ELF-1 (cell line): ENCODE results near the gene DHRS3.

Experiments used
- DNase-seq: peaks from one replicate; pipeline ENCODE4 v3.0.0-alpha.2; 2016; ENCODE audit warnings: low read depth, low spot score

Gene DHRS3

DNA sequence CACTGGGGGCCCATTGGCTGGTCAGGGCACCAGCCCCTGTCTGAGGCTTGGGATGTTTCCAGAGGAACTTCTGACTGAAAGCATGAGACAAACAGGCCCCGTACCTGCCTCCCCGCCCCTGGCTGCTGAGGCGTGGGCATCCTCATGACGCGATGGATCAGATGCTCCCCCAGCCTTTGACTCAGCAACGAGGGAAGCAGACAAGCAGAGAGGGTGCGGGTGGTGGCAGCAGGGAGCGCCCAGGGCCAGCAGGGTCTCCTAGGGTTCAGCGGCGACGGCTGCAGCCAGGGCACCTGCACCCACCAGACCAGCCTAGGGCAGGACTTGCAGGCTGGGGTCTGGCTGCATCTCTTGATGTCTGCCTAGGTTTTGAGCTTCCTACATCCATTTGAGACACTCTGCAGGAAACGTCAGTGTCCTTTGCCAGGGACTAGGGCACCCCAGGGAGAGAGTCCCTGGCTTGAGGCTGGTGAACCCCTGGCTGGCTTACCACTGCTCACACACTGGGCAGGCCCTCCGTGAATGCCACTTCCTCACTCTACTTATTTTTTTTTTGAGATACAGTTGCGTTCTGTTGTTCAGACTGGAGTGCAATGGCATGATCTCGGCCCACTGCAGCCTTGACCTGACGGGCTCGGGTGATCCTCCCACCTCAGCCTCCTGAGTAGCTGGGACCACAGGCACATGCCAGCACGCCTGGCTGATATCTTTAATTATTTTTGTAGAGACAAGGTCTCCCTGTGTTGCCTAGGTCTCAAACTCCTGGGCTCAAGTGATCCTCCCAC is 63.3 kb downstream of the DHRS3 start:
- DNase-seq = no peak

DNA sequence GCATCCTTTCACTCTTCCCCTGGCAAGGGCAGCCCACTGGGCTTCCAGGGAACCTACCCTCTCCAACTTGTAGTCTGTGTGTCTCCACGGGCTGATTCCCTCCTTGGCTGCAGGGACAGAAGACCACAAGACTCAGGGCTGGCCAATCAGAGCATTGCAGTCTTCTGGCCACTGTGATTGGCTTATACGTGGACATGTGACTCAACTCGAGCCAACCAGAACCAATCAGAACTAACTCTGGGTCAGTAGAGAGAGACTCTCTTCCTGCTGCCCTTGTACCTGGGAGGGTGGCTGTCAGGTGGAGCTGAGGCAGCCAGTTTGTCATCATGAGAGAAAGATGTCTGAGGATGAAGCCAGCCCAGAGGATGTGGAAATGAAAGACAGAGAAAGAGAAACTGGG is 64.0 kb downstream of the DHRS3 start:
- peak; percentile 26 for DNase-seq

DNA sequence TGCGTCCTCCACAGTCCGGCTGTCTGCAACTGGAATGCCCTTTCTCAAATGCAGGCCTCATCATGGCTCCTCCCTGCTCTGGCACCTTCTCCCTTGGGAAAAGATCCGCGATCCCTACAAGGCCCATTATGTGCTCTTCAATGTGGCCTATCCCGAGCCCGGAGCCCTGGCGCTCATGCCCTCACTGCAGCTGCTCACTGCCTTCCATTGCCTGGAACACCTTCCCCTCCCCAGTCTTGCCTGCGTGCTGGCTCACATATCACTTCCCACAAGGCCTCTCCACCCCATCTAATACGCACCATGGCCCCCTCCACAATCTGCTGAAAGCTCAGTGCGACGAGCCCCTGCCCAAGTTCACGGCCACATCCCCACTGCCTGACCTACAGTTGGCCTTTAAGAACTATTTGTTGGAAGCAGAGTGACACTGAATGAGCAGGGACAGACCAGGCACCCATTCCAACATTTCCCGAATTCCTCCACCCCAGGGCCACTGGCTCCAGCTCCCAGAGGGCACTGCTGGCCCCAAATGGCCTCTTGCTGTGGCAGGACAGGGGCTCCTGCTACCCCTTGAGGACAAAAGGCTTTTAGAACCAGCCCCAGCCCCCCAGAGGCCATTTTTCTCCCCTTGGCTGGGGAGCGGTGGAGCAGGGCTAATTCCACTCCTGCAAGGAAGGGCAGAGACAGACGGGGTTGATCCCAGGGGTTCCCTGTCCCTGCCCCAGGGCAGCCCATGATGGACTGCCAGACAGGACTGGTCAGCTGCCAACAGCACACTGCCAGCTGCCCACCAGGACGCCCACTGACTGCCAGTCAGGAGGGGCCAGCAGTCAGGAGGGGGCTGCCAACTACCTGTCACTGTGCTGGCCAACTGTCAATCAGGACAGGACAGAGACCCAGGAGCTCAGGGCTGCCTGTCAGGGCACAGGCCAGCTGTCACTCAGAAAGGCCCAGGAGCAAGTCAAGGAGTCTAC is 64.8 kb downstream of the DHRS3 start:
- DNase-seq = peak; percentile 70

DNA sequence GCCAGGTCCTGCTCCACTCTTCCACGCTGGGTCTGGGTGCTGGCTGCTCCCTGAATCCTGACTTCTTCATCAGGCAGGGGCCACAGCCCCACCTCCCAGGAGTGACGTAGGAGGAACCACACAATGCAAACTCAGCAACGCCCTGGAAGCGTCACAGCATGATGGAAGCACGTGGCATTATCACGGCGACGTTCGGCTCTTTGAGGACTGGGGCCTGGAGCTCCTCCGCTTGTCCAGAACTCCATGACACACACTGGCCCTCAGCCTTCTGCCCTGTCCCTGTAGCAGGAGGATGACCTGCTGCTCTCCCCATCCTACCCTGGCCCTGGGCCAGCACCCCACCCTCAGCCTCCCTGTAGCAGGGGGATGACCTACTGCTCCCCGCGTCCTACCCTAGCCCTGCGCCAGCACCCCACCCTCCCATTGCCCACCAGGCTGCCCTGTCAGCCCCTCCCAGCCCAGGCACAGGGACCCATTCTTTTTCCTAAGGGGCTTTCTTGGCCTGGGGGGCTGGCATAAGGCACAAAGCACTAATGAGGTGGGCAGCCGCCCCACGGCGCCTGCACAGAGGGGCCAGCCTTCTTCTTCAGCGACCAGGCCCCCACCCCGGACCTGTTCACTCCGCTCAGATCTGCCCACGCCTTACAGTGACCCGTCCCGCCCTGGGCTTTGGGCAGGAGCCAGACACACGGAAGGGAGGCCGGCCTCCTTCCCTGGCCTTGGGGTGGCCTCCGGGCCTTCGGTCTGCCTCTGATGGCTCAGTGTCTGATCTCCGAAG is 65.7 kb downstream of the DHRS3 start:
- no peak for DNase-seq

DNA sequence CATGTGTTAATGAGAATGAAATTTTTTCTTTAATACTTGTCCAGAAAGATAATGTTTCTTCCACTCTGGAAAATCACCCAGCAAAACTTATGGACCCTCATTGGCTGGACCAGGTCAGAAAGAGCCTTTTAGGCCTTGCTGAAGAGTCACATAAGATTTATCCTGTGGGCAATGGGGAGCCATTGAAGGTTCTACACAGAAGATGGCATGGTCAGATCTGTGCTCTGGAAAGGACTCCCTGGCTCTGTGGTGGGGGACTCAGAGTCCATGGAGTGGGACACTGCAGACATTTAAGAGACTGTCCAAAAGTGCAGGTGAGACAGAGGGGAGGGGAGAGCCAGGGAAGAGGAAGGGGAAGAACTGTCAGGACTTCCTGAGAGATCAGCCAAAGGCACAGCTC is 66.4 kb downstream of the DHRS3 start:
- no peak for DNase-seq

DNA sequence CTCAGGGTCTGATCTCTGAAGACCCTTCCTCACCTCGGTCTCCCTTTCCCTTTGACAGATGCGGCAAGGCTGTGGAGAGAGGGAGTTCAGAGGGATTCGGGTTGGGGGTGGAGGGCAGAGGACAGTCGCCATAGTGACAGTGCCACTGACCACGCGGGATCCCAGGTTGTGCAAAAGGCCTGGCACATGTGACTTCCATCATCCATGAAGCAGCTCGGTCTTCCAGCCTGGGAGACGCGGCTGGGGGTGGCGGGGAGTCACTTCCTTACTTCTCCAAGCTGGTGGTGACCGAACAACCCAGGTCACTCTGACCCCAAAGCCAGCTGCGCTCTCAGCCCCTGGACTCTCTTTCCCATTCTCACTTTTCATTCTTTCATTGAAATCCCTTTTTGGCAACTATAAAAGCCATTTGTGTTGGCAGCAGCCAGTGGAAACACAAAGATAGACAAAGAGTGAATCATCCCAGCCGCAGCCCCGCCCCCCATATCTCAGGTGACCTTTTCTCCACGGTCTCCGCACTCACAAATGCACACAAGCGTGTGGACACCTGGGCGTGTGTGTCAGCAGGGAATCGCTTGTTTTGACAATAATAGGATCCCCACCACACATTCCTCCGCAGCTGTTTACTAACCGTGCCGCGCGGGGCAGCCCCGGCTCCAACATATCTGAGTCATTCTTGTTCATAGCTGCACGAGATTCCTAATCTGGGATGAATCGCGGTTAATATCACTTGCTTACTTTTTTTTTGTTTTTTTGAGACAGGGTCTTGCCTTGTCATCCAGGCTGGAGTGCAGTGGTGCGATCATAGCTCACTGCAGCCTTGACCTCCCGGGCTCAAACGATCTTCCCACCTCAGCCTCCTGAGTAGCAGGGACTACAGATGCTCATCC is 68.3 kb downstream of the DHRS3 start:
- DNase-seq = peak; percentile 53

DNA sequence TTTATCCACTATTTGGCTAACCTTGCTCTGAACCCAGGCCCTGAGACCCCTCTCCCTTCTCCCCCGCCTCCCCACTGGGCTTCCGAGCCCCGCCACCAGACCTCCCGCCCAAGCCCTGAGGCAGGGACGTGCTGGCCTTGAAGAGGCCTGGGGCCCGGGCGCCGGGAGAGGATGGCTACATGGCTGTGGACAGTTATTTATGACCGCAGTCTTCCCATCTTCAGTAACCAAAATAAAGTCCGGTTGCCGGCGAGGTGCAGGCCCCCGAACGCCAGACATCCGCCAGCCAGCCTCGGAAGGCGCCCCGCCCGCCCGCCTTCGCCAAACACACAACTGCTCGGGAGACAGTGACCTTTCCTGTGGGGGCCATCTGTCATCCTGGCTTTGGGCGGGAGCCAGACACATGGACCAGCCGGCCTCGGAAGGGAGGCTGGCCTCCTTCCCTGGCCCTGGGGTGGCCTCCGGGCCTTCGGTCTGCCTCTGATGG is 69.0 kb downstream of the DHRS3 start:
- DNase-seq = peak; percentile 66

DNA sequence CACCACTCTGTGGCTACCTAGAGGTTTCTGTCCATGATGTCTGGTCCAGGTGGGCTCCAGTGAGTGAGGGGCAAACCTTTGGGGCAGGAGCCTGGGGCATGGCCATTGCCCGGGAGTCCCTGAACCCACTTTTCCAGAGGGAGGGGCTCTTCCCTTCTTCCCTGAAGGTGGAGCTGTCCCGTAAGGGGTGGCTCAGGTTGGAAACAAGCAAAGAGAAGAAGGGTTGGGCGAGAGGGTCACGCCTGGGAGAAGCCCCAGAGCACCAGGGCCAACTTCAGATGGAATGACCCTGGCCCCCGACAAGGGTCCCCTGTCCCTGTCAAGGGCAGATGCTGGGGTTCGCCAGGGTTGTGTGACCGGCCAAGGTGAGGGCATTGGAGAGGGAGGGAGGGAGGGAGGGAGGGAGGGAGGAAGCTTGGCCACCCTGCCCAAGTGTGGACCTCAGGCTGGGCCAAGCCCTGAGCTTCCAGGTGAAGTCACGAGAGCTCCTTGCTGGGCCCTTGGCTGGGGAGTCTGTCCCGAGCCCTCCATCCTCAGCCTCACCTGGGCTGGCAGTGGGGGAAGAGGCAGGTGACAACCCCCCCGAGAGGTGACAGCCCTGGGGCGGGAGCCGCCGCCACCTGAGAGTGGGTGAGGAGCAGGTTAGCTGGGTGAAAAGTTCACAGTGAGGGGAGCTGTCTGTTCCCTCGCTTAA is 69.6 kb downstream of the DHRS3 start:
- no peak for DNase-seq

DNA sequence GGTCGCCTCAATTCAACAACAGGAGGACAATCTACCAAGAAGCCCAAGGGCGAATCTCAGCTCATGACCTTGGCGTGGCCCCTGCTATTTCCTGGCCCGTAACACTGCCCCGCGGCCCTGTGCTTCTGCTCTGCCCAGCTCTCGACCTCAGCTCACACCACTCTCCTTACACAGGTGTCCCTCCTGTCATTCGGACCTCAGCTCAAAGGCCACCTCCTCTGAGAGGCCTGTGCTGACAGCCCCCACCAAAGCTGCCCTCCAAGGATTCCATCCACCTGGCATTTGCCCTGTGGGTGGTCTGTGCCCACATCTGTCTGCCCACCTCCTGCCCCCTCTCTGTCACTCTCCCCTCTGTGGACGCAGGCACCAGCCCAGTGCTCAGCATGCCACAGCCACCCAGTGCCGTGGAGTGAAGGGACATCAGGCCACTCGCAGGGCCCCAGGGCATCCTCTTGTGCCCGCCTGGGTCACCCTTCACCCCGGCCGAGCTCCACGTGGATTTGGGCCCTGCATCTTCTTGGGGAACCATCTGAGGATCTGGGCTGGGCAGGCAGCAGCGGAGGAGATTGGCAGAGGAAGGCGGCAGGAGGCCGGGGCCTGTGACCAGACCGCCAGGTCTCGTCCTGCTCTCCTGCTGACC is 70.3 kb downstream of the DHRS3 start:
- DNase-seq = no peak

DNA sequence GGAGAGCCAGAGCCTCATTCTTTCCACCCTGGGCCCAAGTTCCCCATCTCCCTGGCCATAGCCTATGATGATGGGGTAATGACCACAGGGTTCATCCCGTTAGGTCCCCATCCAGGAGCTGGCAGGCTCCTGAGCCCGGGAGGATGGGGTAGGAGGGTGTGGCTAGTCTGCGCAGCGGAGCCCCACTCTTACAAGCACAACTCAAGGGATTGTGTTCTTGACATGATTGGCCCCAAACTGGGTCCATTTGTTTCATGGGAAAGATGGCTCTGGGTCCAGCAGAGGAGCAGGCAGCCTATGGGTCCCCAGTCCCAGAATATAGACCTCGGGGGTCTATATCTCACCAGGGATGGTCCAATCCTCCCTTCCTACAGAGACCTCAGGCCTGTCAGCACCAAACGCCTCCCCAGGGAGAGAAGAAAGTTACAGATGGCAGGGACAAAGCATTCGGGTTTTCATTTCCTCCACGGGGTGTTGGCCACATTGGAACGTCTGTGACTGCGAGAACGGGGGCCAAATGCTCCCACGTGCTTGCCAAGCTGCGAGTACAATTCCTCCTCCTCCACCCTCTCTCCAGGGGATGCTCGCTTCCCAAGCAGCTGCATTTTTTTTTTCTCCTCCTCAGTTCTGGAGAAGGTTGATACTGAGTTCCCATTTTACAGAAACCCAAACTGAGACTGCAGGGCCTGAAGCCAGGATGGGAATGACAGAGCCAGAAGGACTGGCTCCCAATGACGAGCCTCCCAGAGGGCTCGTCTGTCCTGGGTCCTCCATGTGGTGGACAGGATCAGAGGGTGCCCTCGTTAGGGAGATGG is 71.0 kb downstream of the DHRS3 start:
- DNase-seq = no peak

DNA sequence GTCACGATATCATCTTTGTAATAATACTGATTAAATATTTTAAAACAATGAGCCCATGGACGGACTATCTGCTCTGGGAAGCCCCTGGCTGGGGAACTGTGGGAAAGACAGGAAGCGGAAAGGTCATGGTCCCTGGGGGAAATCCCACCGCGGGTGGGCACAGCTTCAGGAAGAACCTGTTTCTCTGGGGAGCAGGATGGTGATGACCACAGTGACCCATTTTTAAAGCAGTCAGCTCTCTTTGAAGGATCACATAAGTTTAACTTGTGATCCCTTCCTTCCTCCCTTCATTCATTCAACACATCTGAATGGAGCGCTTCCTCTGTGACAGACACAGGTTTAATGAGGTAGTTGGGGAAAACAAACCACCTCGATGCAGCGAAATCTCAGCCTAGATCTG is 73.0 kb downstream of the DHRS3 start:
- peak; percentile 30 for DNase-seq

DNA sequence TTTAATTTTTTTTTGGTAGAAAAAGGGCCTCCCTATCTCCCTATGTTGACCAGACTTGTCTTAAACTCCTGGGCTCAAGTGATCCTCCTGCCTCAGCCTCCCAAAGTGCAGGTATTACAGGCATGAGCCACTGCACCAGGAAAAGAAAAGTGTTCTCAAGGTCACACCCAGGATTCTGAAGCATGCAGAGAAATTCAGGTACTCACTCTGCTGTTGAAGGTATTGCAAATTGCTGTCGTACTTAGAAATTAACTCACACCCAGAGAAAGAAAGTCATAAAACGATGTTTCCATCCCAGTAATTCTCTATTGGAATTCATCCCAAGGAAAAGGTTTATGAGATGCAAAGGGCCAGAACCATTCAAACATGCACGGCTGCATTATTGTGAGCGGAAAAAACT is 73.7 kb downstream of the DHRS3 start:
- DNase-seq = no peak

DNA sequence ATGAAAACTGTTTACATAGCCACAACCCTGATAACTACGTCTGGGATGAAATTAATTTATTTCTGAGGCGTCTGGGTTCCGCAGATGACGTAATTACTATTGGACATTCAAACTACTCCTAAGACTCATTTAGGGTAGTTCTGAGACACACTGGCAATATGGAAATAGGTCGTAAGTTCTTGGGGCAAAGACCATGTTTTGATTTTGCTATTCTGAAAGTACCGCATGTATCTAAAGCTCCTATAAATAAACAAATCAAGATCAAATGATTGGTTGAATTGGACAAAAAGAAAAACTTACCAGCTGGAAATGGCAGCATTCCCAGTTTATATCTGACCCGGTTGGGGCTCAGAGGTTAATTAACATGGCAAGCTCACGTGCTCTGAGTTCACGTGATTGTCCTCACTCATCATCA is 74.3 kb downstream of the DHRS3 start:
- DNase-seq = no peak

DNA sequence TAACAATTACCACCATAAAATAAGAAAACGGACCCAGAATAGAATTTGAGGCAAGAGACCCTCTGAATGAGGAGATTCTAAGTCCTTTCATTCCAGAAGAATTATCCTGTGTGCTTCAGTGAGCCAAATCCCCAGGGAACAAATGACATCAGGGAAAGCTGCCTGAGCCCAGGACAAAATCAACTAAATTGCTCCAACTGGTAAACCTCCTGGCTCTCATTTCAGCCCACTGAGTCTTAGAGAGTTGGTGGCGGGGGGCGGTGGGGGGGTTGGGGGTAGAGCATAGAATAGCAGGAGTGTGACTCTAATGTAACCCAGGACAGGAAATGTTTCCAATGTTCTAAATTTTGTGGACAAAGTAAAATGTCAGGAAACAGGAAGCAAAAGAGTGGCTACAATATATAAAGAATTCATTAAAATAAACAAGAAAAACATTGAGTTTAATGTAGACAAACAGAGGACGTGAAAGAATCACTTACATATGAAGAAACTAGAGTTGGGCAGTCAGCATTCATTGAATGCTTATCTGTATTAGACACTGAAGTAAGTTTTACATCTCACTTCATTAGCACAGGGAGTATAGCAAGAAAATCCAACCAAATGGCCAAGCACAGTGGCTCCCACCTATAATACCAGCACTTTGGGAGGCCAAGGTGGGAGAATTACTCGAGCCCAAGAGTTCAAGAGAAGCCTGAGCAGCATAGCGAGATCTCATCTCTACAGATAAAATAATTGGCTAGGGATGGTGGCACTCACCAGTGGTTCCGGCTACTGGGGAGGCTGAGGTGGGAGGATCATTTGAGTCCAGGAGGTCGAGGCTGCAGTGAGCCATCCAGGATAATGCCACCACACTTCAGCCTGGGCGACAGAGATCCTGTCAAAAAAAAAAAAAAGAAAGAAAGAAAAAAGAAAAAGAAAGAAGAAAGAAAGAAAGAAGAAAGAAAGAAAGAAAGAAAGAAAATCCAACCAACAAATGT is 75.1 kb downstream of the DHRS3 start:
- DNase-seq = no peak

DNA sequence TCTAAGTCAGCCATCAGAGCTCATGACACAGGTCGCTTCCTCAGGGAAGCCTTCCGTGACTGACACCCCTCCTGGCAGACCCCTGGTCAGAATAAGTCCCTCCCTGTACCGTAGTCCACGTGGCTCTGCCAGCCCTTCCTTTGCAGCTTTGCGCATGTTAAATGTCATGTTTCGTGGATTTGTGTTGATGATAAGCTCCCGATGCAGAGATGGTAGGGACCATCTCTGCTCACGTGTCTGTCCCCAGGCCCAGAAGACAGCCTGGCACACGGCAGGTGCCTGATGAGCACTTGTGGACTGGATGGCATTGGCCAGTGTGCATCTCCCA is 75.9 kb downstream of the DHRS3 start:
- DNase-seq = no peak

DNA sequence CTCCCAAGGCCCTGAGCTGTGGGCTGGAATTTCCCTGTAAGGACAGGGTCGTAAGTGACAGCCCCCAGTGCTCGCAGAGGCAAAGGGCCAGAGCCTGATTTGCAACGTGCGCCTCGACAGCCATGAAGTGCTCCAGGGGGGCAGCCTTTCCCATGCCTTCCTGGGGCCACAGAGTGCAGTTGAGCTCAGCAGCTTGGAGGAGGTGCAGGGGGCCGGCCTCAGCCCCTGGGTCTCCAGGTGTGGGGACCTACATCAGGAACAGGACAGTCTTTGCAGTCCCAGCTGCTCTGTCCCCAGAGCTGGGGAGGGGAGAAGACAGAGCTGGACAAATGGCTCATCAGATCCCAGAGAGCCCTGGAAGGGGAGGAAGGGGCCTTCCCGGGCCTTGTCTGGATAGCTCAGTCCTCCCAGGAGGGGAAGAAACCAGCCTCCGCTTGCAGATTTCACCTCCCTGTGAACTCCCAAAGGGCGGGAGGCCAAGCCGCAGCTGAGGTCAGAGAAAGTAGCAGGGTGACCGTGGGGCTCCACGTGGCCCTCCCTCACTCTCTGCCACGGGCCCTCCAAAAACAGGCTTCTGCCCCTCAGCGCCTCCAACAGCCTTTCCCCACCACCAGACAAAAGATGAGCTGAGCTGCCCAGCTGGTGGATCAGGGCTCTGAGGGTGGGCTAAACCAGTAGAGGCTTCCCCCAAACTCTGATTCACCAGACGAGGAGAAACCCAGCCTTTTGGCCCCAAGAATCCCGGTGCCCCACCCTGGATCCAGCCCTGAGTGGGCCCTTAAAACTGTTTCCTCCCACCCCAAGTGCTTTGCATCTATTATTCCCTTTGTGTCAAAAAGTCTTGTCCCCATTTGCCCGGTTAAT is 76.5 kb downstream of the DHRS3 start:
- DNase-seq = peak; percentile 38
